ENCODE results near the gene DOCK1. TPM values are rescaled to one million over a fixed set of nuclear protein-coding genes. Genes with fewer than 3 reads are reported as not detected.
A peak's percentile ranks its signal among the peaks of the same experiment; 100 is the strongest.
"Not testable (repeated sequence)": the region's sequence is repeated elsewhere in the genome, so short reads cannot be mapped to it uniquely, and the experiment has no call there.

DOCK1 gene
- polyA plus RNA-seq, 10 donors: 29.4 to 45.4 (median 34.4) TPM

GRCh38 chr10:127275272-127275671, 370.0 kb downstream of the DOCK1 start:
- DNase-seq: no peak

- no peak for DNase-seq
Measured at GRCh38 chr10:127275793-127276450, 370.7 kb downstream of the DOCK1 start.

- DNase-seq: no peak
Measured at GRCh38 chr10:127276794-127277462, 371.7 kb downstream of the DOCK1 start.

GRCh38 chr10:127278001-127278400, 372.8 kb downstream of the DOCK1 start:
- DNase-seq: peak in 1 of 3 donors; percentile 39

- DNase-seq: no peak
Measured at GRCh38 chr10:127279334-127279774, 374.1 kb downstream of the DOCK1 start.

GRCh38 chr10:127280446-127280845, 375.2 kb downstream of the DOCK1 start:
- DNase-seq: no peak

- DNase-seq: peak; percentile 21 to 64 (median 41)
Measured at GRCh38 chr10:127283017-127283416, 377.8 kb downstream of the DOCK1 start.

GRCh38 chr10:127283576-127283975, 378.3 kb downstream of the DOCK1 start:
- DNase-seq: peak in 1 of 3 donors; percentile 32

- DNase-seq: no peak
Measured at GRCh38 chr10:127290850-127291249, 385.6 kb downstream of the DOCK1 start.

GRCh38 chr10:127291329-127291728, 386.1 kb downstream of the DOCK1 start:
- DNase-seq: no peak

GRCh38 chr10:127292888-127293287, 387.7 kb downstream of the DOCK1 start:
- DNase-seq: no peak

GRCh38 chr10:127293640-127294039, 388.4 kb downstream of the DOCK1 start:
- no peak for DNase-seq

- no peak for DNase-seq
Measured at GRCh38 chr10:127296696-127297095, 391.5 kb downstream of the DOCK1 start.

- peak in 1 of 3 donors; percentile 29 for DNase-seq
Measured at GRCh38 chr10:127298381-127298780, 393.2 kb downstream of the DOCK1 start.

- DNase-seq: not testable (repeated sequence)
Measured at GRCh38 chr10:127299192-127299591, 394.0 kb downstream of the DOCK1 start.

- DNase-seq: no peak
Measured at GRCh38 chr10:127299956-127300689, 394.9 kb downstream of the DOCK1 start.

- no peak for DNase-seq
Measured at GRCh38 chr10:127300868-127301321, 395.7 kb downstream of the DOCK1 start.

- DNase-seq: no peak
Measured at GRCh38 chr10:127302343-127302742, 397.1 kb downstream of the DOCK1 start.

- no peak for DNase-seq
Measured at GRCh38 chr10:127303105-127303504, 397.9 kb downstream of the DOCK1 start.

GRCh38 chr10:127303746-127304145, 398.5 kb downstream of the DOCK1 start:
- no peak for DNase-seq

- DNase-seq: no peak
Measured at GRCh38 chr10:127306479-127306878, 401.3 kb downstream of the DOCK1 start.

GRCh38 chr10:127307338-127307737, 402.1 kb downstream of the DOCK1 start:
- no peak for DNase-seq

- no peak for DNase-seq
Measured at GRCh38 chr10:127308031-127308430, 402.8 kb downstream of the DOCK1 start.

Measured in muscle of back (tissue), 11 donors.